ENCODE measurements around the gene DAP3.
"Not testable (repeated sequence)": the region's sequence is repeated elsewhere in the genome, so short reads cannot be mapped to it uniquely, and the experiment has no call there.

The DAP3 gene

GRCh38 chr1:155725142-155725541 lies 36.3 kb downstream of the DAP3 start:
- Histone ChIP-seq H3K27me3 (ENCODE audit: insufficient read depth, low read length) (no peaks in the 10 kb centered on the region), H3K9ac (ENCODE audit: low read depth, low read length) (no peak overlapping the region), H3K4me3 (ENCODE audit: low read length) (no peak overlapping the region), H3K36me3 (ENCODE audit: insufficient read depth, low read depth, low read length) (peaks cover 51% of the 10 kb centered on the region), H3K27ac (ENCODE audit: low read length) (no peak overlapping the region), H3K9me3 (ENCODE audit: insufficient read depth, low read depth, low read length) (no peaks in the 10 kb centered on the region), H3K4me1 (ENCODE audit: insufficient read depth, low read length) (no peaks in the 10 kb centered on the region)

DNA sequence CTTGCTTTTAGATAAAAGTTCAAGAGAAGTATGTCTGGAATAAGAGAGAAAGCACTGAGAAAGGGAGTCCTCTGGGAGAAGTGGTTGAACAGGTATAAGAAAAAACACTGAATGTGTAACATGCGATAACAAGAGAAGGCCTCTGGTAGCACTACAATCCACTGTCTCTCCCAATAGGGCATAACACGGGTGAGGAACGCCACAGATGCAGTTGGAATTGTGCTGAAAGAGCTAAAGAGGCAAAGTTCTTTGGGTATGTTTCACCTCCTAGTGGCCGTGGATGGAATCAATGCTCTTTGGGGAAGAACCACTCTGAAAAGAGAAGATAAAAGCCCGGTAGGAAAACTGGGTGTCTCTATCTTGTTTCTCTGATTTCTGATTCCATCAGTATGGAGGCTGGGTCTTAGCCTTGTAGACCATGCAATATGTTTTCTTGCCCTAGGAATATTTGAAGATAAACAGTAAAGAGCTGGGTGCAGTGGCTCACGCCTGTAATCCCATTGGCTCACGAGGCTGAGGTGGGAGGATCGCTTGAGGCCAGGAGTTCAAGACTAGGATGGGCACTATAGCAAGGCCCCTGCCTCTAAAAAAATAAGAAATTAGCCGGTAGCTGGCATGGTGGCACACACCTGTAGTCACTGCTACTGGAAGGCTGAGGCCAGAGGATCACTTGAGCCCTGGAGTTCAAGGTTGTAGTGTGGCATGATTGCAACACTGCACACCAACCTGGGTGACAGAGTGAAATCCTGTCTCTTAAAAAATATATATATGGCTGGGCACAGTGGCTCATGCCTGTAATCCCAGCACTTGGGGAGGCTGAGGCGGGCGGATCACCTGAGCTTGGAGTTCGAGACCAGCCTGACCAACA lies 40.4 kb downstream of the DAP3 start:
- Histone ChIP-seq H3K4me1 (ENCODE audit: insufficient read depth, low read length) (no peaks in the 10 kb centered on the region), H3K36me3 (ENCODE audit: insufficient read depth, low read depth, low read length) (peaks cover 67% of the 10 kb centered on the region), H3K4me3 (ENCODE audit: low read length) (no peak overlapping the region), H3K9ac (ENCODE audit: low read depth, low read length) (no peak overlapping the region), H3K9me3 (ENCODE audit: insufficient read depth, low read depth, low read length) (no peaks in the 10 kb centered on the region), H3K27ac (ENCODE audit: low read length) (no peak overlapping the region), H3K27me3 (ENCODE audit: insufficient read depth, low read length) (no peaks in the 10 kb centered on the region)

DNA sequence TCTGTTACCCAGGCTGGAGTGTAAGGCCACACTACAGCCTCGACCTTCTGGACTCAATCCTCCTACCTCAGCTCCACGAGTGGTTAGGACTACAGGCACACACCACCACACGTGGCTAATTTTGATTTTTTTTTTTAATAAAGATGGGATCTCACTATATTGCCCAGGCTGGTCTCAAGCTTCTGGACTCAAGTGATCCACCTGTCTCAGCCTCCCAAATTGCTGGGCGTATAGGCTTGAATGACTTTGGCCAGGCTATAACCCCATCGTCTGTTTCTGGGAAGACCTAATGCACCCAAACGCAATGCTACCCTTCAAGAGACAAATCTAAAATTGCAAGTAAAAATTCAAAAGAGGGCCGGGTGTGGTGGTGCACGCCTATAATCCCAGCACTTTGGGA lies 52.1 kb downstream of the DAP3 start:
- H3K27ac ChIP-seq (ENCODE audit: low read length) = no peak overlapping the region
- no peaks in the 10 kb centered on the region for H3K9me3 ChIP-seq (ENCODE audit: insufficient read depth, low read depth, low read length)
- H3K27me3 ChIP-seq (ENCODE audit: insufficient read depth, low read length) = no peaks in the 10 kb centered on the region
- H3K4me3 ChIP-seq (ENCODE audit: low read length) = no peak overlapping the region
- peaks cover 26% of the 10 kb centered on the region for H3K36me3 ChIP-seq (ENCODE audit: insufficient read depth, low read depth, low read length)
- H3K9ac ChIP-seq (ENCODE audit: low read depth, low read length) = no peak overlapping the region
- H3K4me1 ChIP-seq (ENCODE audit: insufficient read depth, low read length) = no peaks in the 10 kb centered on the region

GRCh38 chr1:155741908-155742307 lies 53.0 kb downstream of the DAP3 start:
- Histone ChIP-seq H3K27me3 (ENCODE audit: insufficient read depth, low read length) (no peaks in the 10 kb centered on the region), H3K27ac (ENCODE audit: low read length) (no peak overlapping the region), H3K9ac (ENCODE audit: low read depth, low read length) (no peak overlapping the region), H3K4me1 (ENCODE audit: insufficient read depth, low read length) (no peaks in the 10 kb centered on the region), H3K9me3 (ENCODE audit: insufficient read depth, low read depth, low read length) (no peaks in the 10 kb centered on the region), H3K36me3 (ENCODE audit: insufficient read depth, low read depth, low read length) (peaks cover 18% of the 10 kb centered on the region), H3K4me3 (ENCODE audit: low read length) (no peak overlapping the region)

DNA sequence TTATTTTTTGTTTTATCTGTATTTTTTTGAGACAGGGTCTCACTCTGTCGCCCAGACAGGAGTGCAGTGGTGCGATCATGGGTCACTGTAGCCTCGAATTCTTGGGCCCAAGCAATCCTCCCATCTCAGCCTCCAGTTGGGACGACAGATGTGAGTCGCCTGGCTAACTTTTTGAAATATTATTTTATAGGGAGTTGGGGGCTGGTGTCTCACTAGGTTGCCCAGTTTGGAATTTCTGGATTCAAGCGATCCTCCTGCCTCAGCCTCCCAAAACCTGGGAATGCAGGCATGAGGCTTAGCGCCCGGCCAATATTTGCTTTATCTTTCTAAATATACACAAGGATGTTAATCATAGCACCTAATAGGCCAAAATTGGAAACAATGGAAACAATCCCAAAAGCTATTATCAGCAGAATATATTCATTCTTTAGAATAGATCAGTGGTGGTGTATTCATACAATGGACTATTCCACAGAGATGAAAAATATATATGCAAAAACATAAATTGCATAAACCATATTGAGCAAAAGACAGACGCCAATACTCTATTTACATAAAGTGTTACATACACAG lies 55.9 kb downstream of the DAP3 start:
- Histone ChIP-seq H3K4me3 (ENCODE audit: low read length) (peak overlapping the region; percentile 92), H3K4me1 (ENCODE audit: insufficient read depth, low read length) (no peaks in the 10 kb centered on the region), H3K27me3 (ENCODE audit: insufficient read depth, low read length) (no peaks in the 10 kb centered on the region), H3K9me3 (ENCODE audit: insufficient read depth, low read depth, low read length) (no peaks in the 10 kb centered on the region), H3K27ac (ENCODE audit: low read length) (no peak overlapping the region), H3K36me3 (ENCODE audit: insufficient read depth, low read depth, low read length) (peaks cover 14% of the 10 kb centered on the region), H3K9ac (ENCODE audit: low read depth, low read length) (peak overlapping the region; percentile 77; the same call in 1 of the 2 replicates)

DNA sequence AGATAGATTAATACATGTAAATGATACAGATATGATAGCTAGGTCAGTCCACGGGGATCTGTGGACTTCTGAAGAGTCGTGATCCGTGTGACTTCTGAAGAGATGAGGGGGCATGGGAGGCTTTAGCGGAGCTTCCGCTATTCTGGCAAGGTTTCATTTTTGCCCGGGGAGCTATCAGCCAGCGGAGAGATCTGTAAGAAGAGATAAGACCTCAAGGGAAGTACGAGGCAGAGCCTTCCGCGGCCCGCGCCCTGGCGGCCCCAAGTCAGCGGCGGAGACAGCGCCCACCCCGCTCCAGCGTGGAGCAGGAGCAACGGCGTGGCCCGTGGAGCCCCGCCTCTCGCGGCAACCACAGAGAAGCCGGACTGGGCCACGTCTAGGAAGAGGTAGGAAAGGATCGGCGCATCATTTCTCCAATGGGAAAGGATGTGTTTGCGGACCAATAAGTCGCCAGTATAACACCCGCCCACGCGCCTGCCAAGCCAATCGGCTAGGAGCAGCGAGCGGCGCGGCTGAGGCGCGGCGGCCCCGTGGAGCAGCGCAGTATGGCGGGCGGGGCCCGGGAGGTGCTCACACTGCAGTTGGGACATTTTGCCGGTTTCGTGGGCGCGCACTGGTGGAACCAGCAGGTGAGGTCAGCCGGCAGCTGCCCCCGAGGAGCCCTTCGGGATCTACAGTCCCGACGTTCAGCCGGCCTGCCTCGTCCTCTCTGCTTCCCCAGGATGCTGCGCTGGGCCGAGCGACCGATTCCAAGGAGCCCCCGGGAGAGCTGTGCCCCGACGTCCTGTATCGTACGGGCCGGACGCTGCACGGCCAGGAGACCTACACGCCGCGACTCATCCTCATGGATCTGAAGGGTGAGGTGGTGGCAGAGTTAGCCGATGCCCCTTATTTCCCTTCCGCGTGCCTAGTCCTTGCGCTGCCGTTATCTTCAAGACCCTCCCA lies 56.7 kb downstream of the DAP3 start:
- Histone ChIP-seq H3K4me3 (ENCODE audit: low read length) (peak overlapping the region; percentile 92), H3K36me3 (ENCODE audit: insufficient read depth, low read depth, low read length) (peaks cover 16% of the 10 kb centered on the region), H3K9ac (ENCODE audit: low read depth, low read length) (peak overlapping the region; percentile 77; the same call in 1 of the 2 replicates)
- H3K27ac ChIP-seq (ENCODE audit: low read length); H3K27me3 ChIP-seq (ENCODE audit: insufficient read depth, low read length); H3K4me1 ChIP-seq (ENCODE audit: insufficient read depth, low read length); H3K9me3 ChIP-seq (ENCODE audit: insufficient read depth, low read depth, low read length): not testable (repeated sequence)

DNA sequence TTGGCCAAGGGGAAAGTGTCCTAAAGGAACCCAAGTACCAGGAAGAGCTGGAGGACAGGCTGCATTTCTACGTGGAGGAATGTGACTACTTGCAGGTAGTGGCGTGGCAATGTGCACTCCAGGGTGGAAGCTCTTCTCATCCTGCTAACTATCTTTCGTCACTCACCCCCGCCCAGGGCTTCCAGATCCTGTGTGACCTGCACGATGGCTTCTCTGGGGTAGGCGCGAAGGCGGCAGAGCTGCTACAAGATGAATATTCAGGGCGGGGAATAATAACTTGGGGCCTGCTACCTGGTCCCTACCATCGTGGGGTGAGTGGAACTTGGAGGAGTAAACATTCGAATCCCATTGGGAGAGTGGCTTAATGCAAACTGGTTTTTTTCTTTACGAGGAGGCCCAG lies 58.7 kb downstream of the DAP3 start:
- not testable (repeated sequence) for H3K4me3 ChIP-seq (ENCODE audit: low read length); H3K9me3 ChIP-seq (ENCODE audit: insufficient read depth, low read depth, low read length); H3K27ac ChIP-seq (ENCODE audit: low read length); H3K9ac ChIP-seq (ENCODE audit: low read depth, low read length); H3K27me3 ChIP-seq (ENCODE audit: insufficient read depth, low read length); H3K4me1 ChIP-seq (ENCODE audit: insufficient read depth, low read length)
- peaks cover 33% of the 10 kb centered on the region for H3K36me3 ChIP-seq (ENCODE audit: insufficient read depth, low read depth, low read length)

DNA sequence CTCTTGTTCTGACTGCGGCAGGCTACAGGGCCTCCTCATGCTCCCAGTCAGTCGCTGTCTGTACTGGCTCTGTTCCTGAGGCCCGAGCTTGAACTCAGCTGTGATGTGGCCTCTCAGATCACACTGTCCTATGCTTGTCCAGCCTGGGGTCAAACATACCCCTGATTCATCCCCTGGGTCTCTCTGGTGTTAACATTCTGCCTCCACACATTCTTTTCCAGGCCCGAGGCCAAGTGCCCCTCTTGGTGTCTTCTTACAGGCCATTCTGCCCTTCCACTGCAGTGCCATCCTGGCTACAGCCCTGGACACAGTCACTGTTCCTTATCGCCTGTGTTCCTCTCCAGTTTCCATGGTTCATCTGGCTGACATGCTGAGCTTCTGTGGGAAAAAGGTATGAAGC lies 59.2 kb downstream of the DAP3 start:
- H3K27ac ChIP-seq (ENCODE audit: low read length); H3K4me1 ChIP-seq (ENCODE audit: insufficient read depth, low read length); H3K4me3 ChIP-seq (ENCODE audit: low read length); H3K27me3 ChIP-seq (ENCODE audit: insufficient read depth, low read length); H3K9ac ChIP-seq (ENCODE audit: low read depth, low read length); H3K9me3 ChIP-seq (ENCODE audit: insufficient read depth, low read depth, low read length): not testable (repeated sequence)
- H3K36me3 ChIP-seq (ENCODE audit: insufficient read depth, low read depth, low read length) = peaks cover 38% of the 10 kb centered on the region

DNA sequence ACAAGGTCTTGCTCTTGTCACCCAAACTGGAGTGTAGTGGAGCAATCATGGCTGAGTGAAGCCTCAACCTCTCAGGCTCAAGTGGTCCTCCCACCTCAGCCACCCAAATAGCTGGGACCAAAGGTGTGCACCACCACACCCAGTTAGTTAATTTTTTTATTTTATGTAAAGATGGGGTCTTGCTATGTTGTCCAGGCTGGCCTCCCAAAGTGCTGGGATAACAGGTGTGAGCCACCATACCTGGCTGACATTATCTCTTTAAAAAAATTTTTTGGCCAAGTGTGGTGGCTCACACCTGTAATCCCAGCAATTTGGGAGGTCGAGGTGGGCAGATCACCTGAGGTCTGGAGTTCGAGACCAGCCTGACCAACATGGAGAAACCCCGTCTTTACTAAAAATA lies 70.1 kb downstream of the DAP3 start:
- not testable (repeated sequence) for H3K27me3 ChIP-seq (ENCODE audit: insufficient read depth, low read length); H3K27ac ChIP-seq (ENCODE audit: low read length); H3K9me3 ChIP-seq (ENCODE audit: insufficient read depth, low read depth, low read length); H3K9ac ChIP-seq (ENCODE audit: low read depth, low read length); H3K4me3 ChIP-seq (ENCODE audit: low read length); H3K4me1 ChIP-seq (ENCODE audit: insufficient read depth, low read length)
- peaks cover 89% of the 10 kb centered on the region for H3K36me3 ChIP-seq (ENCODE audit: insufficient read depth, low read depth, low read length)

- Histone ChIP-seq H3K27ac (ENCODE audit: low read length) (no peak overlapping the region), H3K9ac (ENCODE audit: low read depth, low read length) (no peak overlapping the region), H3K36me3 (ENCODE audit: insufficient read depth, low read depth, low read length) (peaks cover 90% of the 10 kb centered on the region)
Measured at GRCh38 chr1:155759966-155760630, 71.2 kb downstream of the DAP3 start.

GRCh38 chr1:155760751-155761475 lies 72.0 kb downstream of the DAP3 start:
- Histone ChIP-seq H3K27me3 (ENCODE audit: insufficient read depth, low read length) (no peaks in the 10 kb centered on the region), H3K4me1 (ENCODE audit: insufficient read depth, low read length) (no peaks in the 10 kb centered on the region), H3K36me3 (ENCODE audit: insufficient read depth, low read depth, low read length) (peaks cover 90% of the 10 kb centered on the region), H3K9ac (ENCODE audit: low read depth, low read length) (no peak overlapping the region), H3K4me3 (ENCODE audit: low read length) (no peak overlapping the region), H3K27ac (ENCODE audit: low read length) (no peak overlapping the region), H3K9me3 (ENCODE audit: insufficient read depth, low read depth, low read length) (no peaks in the 10 kb centered on the region)

More at GRCh38 chr1:155759966-155760630, 71.2 kb downstream of the DAP3 start:
- Histone ChIP-seq H3K4me1 (ENCODE audit: insufficient read depth, low read length) (no peaks in the 10 kb centered on the region), H3K4me3 (ENCODE audit: low read length) (no peak overlapping the region), H3K27me3 (ENCODE audit: insufficient read depth, low read length) (no peaks in the 10 kb centered on the region), H3K9me3 (ENCODE audit: insufficient read depth, low read depth, low read length) (no peaks in the 10 kb centered on the region)
